HG03558 (cell line): ENCODE results near the gene KAZN.

Experiments used
- ATAC-seq: cut with Tn5 transposase; IDR thresholded peaks from one replicate; pipeline ENCODE4 v1.9.1; 2021; ENCODE audit warnings: moderate number of reproducible peaks; ENCODE audit not compliant: unreplicated experiment; ENCODE audit errors: extremely low read depth

Gene KAZN

GRCh38 chr1:14782741-14783591, 184.5 kb downstream of the KAZN start:
- ATAC-seq = no peak

- ATAC-seq = no peak
Observed at GRCh38 chr1:14783592-14783886, 185.1 kb downstream of the KAZN start.

GRCh38 chr1:14784790-14785773, 186.6 kb downstream of the KAZN start:
- ATAC-seq = no peak

- no peak for ATAC-seq
Observed at GRCh38 chr1:14786109-14786675, 187.7 kb downstream of the KAZN start.

- ATAC-seq = no peak
Observed at GRCh38 chr1:14786681-14787080, 188.2 kb downstream of the KAZN start.

GRCh38 chr1:14787604-14788003, 189.1 kb downstream of the KAZN start:
- ATAC-seq = no peak

GRCh38 chr1:14788080-14788479, 189.6 kb downstream of the KAZN start:
- ATAC-seq = no peak

GRCh38 chr1:14790982-14791381, 192.5 kb downstream of the KAZN start:
- no peak for ATAC-seq

- ATAC-seq = no peak
Observed at GRCh38 chr1:14791654-14792053, 193.2 kb downstream of the KAZN start.

GRCh38 chr1:14794136-14794768, 195.8 kb downstream of the KAZN start:
- ATAC-seq = no peak

GRCh38 chr1:14794906-14795305, 196.4 kb downstream of the KAZN start:
- ATAC-seq = no peak

GRCh38 chr1:14795589-14795988, 197.1 kb downstream of the KAZN start:
- no peak for ATAC-seq

- no peak for ATAC-seq
Observed at GRCh38 chr1:14800014-14800413, 201.5 kb downstream of the KAZN start.

- ATAC-seq = no peak
Observed at GRCh38 chr1:14800500-14801076, 202.1 kb downstream of the KAZN start.

GRCh38 chr1:14803002-14803789, 204.7 kb downstream of the KAZN start:
- no peak for ATAC-seq

- ATAC-seq = no peak
Observed at GRCh38 chr1:14804626-14805025, 206.1 kb downstream of the KAZN start.

GRCh38 chr1:14806772-14807171, 208.3 kb downstream of the KAZN start:
- ATAC-seq = no peak

GRCh38 chr1:14808768-14809167, 210.3 kb downstream of the KAZN start:
- ATAC-seq = no peak

GRCh38 chr1:14809191-14809981, 210.9 kb downstream of the KAZN start:
- no peak for ATAC-seq
